Stimulated activated naive CD8-positive, alpha-beta T cell treated with anti-CD3 and anti-CD28 coated beads, Interleukin-15, amount 100 ng/mL, for 72 hours (primary cell): ENCODE measurements around the gene MORC2.

Source experiments
- ATAC-seq: fragments of 150-1000 bp; cut with Tn5 transposase; 2 replicates; pipeline ENCODE4 v1.10.0; 2021; ENCODE audit warnings: mild to moderate bottlenecking, moderate library complexity
- DNase-seq, 2 donors: peaks; one replicate each; pipeline ENCODE4 v3.0.0; 2021 to 2022
- H3K27ac Mint-ChIP-seq, 2 donors: one replicate each; pipeline ENCODE4 v1.8.0; 2022; ENCODE audit warnings: mild to moderate bottlenecking in 2 of 2, mixed read lengths in 2 of 2, moderate library complexity in 2 of 2
- H3K27me3 Mint-ChIP-seq: one replicate; pipeline ENCODE4 v1.8.0; 2022; ENCODE audit warnings: mixed read lengths
- H3K4me1 Mint-ChIP-seq: one replicate; pipeline ENCODE4 v1.8.0; 2022; ENCODE audit warnings: mild to moderate bottlenecking, mixed read lengths
- H3K4me3 Mint-ChIP-seq, 2 donors: one replicate each; pipeline ENCODE4 v1.8.0; 2022; ENCODE audit warnings: mild to moderate bottlenecking in 2 of 2, mixed read lengths in 2 of 2, moderate library complexity in 1 of 2
- H3K9me3 Mint-ChIP-seq, 2 donors: one replicate each; pipeline ENCODE4 v1.8.0; 2022; ENCODE audit warnings: mixed read lengths in 2 of 2

Gene MORC2

GRCh38 chr22:30969532-30970355, 1.2 kb upstream of the MORC2 start:
- H3K4me1 Mint-ChIP-seq: peaks cover 34% of the 10 kb centered on the region
- ATAC-seq (peak; percentile 21), DNase-seq (peak in 1 of 2 donors; percentile 59)
- H3K4me3 Mint-ChIP-seq: peak overlapping the region; percentile 93 to 98
- H3K9me3 Mint-ChIP-seq: peaks cover 30 to 35% of the 10 kb centered on the region in 2 donors
- peak overlapping the region; percentile 93 to 98 for H3K27ac Mint-ChIP-seq
- no peaks in the 10 kb centered on the region for H3K27me3 Mint-ChIP-seq

DNA sequence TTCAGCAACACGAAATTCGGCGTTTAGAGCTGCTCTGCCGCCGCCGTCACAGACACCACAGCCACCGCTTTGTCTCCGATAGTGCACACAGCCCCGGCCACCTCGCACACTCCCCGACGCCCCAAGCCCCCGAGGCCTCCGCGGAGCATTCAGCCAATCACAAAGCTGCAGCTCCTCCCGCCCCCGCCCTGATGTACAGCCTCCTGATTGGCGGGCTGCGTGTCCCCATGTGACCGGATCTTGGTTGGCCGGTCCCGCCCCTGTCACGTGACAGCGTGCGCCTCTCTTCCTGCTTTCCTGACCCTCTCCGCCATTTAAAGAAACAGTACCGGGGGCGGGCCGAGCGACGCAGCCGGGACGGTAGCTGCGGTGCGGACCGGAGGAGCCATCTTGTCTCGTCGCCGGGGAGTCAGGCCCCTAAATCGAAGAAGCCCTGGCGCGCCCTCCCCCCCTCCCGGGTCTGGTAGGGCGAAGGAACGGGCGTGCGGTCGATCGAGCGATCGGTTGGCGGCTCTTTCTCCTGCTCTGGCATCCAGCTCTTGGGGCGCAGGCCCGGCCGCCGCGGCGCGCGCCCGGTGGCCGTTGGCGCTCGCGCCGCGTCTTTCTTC, 454 bp upstream of the MORC2 start, which contains the start of gene TUG1:
Gene TUG1, plus strand, starts transcription at position 342 of the 608 bp plus-strand sequence.
- ATAC-seq (peak; percentile 95), DNase-seq (peak; percentile 95 to 98)
- Mint-ChIP-seq H3K9me3 (peaks cover 25 to 31% of the 10 kb centered on the region in 2 donors), H3K27ac (peak within 1 kb of the TSS; percentile 93 to 99), H3K4me1 (peaks cover 34% of the 10 kb centered on the region), H3K4me3 (peak within 1 kb of the TSS; percentile 93 to 98), H3K27me3 (no peaks in the 10 kb centered on the region)

- DNase-seq (no peak), ATAC-seq (no peak)
- peak overlapping the region in 1 of 2 donors; percentile 68 for H3K27ac Mint-ChIP-seq
- H3K4me1 Mint-ChIP-seq: peaks cover 20% of the 10 kb centered on the region
- peaks cover 7 to 12% of the 10 kb centered on the region in 2 donors for H3K9me3 Mint-ChIP-seq
- no peaks in the 10 kb centered on the region for H3K27me3 Mint-ChIP-seq
- no peak overlapping the region for H3K4me3 Mint-ChIP-seq
These were observed 3.7 kb downstream of the MORC2 start for GRCh38 chr22:30964858-30965257.

- no peak for DNase-seq
- no peaks in the 10 kb centered on the region for H3K9me3 Mint-ChIP-seq
- H3K27ac Mint-ChIP-seq: peak overlapping the region; percentile 27 to 71
These were observed 13.4 kb downstream of the MORC2 start for GRCh38 chr22:30955153-30955552.

DNA sequence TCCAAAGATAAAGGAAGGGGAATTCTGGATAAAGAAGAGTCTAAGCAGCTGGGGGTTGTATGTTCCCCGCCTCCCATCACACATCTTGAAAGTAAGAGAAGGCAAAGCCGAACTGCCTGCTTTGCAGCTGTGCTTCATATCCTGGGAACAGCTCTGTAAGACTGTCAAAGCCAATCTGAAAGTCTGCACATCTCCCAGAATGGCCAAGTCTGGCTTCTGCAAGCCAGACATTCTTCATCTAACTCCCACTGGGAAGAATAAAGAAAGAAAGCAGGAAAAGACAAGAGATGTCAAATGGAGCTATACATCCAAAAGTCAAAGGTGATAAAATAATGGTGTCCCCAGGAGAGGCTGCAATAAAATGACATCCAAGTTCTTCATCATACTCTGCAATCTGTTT, 15.4 kb downstream of the MORC2 start:
- Mint-ChIP-seq H3K27ac (peak overlapping the region in 1 of 2 donors; percentile 17), H3K4me3 (no peak overlapping the region), H3K27me3 (no peaks in the 10 kb centered on the region), H3K4me1 (peaks cover 45% of the 10 kb centered on the region), H3K9me3 (no peaks in the 10 kb centered on the region)
- ATAC-seq: no peak
- no peak for DNase-seq

More at GRCh38 chr22:30955153-30955552, 13.4 kb downstream of the MORC2 start:
- Mint-ChIP-seq H3K4me3 (no peak overlapping the region), H3K27me3 (no peaks in the 10 kb centered on the region), H3K4me1 (peaks cover 51% of the 10 kb centered on the region)
- no peak for ATAC-seq

DNA sequence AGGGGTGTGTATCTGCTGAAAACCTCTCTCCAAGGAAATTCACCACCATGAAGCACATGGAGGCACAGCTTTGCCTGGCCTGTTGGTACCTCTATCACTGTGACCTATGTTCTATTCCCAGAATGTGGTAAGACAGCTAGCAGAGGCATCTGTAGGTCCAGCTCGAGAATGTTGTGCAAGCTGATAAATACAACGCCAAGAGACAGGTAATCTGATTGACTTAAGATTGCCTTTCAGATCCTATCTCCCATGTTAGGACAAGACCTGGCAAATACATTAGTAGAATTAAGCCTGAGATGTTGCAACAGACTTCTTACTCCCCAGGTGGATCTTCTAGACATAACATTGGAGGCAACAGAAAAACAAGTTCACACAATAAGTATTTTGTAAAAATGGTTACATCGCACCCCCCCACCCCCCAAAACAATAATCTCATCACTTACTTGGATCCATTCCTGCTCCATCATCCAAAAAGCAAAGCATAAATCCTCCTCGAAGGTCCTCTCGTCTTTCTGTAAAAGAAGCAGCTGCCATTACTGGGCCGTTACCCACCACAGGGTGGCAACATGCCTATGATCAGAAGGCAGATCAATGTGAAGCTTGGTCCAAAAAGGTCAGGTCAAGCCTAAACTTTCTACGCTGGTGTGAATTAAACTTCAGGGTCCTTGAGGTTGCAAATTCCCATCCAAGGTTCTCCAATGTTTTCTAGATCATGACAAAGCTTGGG, 18.5 kb downstream of the MORC2 start:
- H3K4me3 Mint-ChIP-seq: no peak overlapping the region
- no peak for ATAC-seq
- no peaks in the 10 kb centered on the region for H3K27me3 Mint-ChIP-seq
- H3K27ac Mint-ChIP-seq: peak overlapping the region in 1 of 2 donors; percentile 74
- DNase-seq: no peak
- H3K4me1 Mint-ChIP-seq: peaks cover 37% of the 10 kb centered on the region
- no peaks in the 10 kb centered on the region for H3K9me3 Mint-ChIP-seq

GRCh38 chr22:30948930-30949342, 19.6 kb downstream of the MORC2 start:
- Mint-ChIP-seq H3K4me1 (peaks cover 47% of the 10 kb centered on the region), H3K27ac (no peak overlapping the region), H3K4me3 (no peak overlapping the region), H3K27me3 (no peaks in the 10 kb centered on the region), H3K9me3 (no peaks in the 10 kb centered on the region)
- ATAC-seq (no peak), DNase-seq (no peak)

GRCh38 chr22:30947816-30948454, 20.6 kb downstream of the MORC2 start:
- H3K27me3 Mint-ChIP-seq: no peaks in the 10 kb centered on the region
- H3K9me3 Mint-ChIP-seq: no peaks in the 10 kb centered on the region
- H3K4me1 Mint-ChIP-seq: peaks cover 51% of the 10 kb centered on the region
- DNase-seq: no peak
- no peak overlapping the region for H3K4me3 Mint-ChIP-seq
- H3K27ac Mint-ChIP-seq: no peak overlapping the region
- peak; percentile 67 for ATAC-seq

- Mint-ChIP-seq H3K9me3 (no peaks in the 10 kb centered on the region), H3K27ac (no peak overlapping the region), H3K27me3 (no peaks in the 10 kb centered on the region), H3K4me3 (no peak overlapping the region), H3K4me1 (peaks cover 44% of the 10 kb centered on the region)
- DNase-seq: no peak
- ATAC-seq: no peak
These were observed 21.3 kb downstream of the MORC2 start for GRCh38 chr22:30947173-30947815.

GRCh38 chr22:30946354-30946753, 22.2 kb downstream of the MORC2 start:
- H3K27me3 Mint-ChIP-seq: no peaks in the 10 kb centered on the region
- no peak overlapping the region for H3K4me3 Mint-ChIP-seq
- H3K27ac Mint-ChIP-seq: peak overlapping the region in 1 of 2 donors; percentile 38
- no peak for DNase-seq
- no peak for ATAC-seq
- H3K4me1 Mint-ChIP-seq: peaks cover 46% of the 10 kb centered on the region
- no peaks in the 10 kb centered on the region for H3K9me3 Mint-ChIP-seq

GRCh38 chr22:30945653-30946052, 22.9 kb downstream of the MORC2 start:
- Mint-ChIP-seq H3K4me1 (peaks cover 53% of the 10 kb centered on the region), H3K27ac (peak overlapping the region in 1 of 2 donors; percentile 38)

GRCh38 chr22:30944986-30945385, 23.6 kb downstream of the MORC2 start:
- no peak for ATAC-seq
- DNase-seq: no peak
- H3K9me3 Mint-ChIP-seq: no peaks in the 10 kb centered on the region
- no peak overlapping the region for H3K4me3 Mint-ChIP-seq
- H3K4me1 Mint-ChIP-seq: peaks cover 60% of the 10 kb centered on the region
- H3K27me3 Mint-ChIP-seq: no peaks in the 10 kb centered on the region
- peak overlapping the region in 1 of 2 donors; percentile 62 for H3K27ac Mint-ChIP-seq

More at GRCh38 chr22:30945653-30946052, 22.9 kb downstream of the MORC2 start:
- ATAC-seq: no peak
- no peak overlapping the region for H3K4me3 Mint-ChIP-seq
- H3K27me3 Mint-ChIP-seq: no peaks in the 10 kb centered on the region
- no peak for DNase-seq
- no peaks in the 10 kb centered on the region for H3K9me3 Mint-ChIP-seq

DNA sequence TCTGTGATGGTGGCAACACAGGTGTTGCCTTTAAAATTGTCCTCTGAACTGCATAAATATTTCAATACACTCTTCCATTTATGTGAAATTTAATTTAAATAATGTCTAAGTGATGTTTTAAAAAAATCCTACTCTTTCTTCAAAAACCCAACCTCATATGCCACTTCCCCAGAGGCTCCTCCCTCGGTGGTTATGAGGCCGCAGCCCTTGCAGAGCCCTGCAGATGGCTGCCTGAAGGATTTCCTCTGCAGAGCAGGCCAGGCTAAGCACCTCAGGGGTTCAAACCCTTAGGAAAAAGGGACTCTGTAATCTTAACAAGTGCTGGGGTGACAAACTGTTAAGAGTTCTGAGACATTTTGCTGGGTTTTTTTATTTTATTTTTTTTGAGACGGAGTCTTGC, 25.2 kb downstream of the MORC2 start:
- ATAC-seq (peak; percentile 79), DNase-seq (peak in 1 of 2 donors; percentile 39)
- Mint-ChIP-seq H3K27ac (no peak overlapping the region), H3K4me1 (peaks cover 73% of the 10 kb centered on the region), H3K4me3 (no peak overlapping the region), H3K9me3 (no peaks in the 10 kb centered on the region), H3K27me3 (no peaks in the 10 kb centered on the region)

DNA sequence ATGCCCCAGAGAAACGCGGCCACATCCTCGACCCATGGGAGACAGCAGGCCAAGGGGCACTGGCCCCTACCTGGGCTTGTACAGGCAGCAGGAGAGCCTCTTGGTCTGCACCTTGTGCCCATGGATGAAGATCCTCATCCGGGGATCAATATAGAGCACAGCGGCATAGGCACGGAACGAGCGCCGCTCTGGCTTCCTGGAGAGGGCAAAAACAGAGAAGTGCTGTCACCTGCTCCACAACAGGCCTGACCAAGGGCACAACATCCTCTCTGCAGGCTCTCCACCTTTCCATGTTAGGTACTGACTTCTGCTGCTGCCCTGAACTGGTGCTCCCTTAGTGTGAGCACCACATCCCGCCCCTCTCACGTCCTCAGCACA, 27.2 kb downstream of the MORC2 start:
- DNase-seq (no peak), ATAC-seq (peak; percentile 38)
- H3K4me3 Mint-ChIP-seq: peak overlapping the region; percentile 56 to 60
- peaks cover 78% of the 10 kb centered on the region for H3K4me1 Mint-ChIP-seq
- H3K27ac Mint-ChIP-seq: peak overlapping the region; percentile 81 to 90
- no peaks in the 10 kb centered on the region for H3K9me3 Mint-ChIP-seq
- H3K27me3 Mint-ChIP-seq: no peaks in the 10 kb centered on the region
